SK-N-SH treated with all-trans-retinoic acid at 6 μM for 48 hours (cell line): Measurements from ENCODE around the gene CRYBA4.

ENCODE experiments used
- ATAC-seq: fragments of 200-7000 bp; cut with Tn5 transposase; 3 replicates; pipeline ENCODE4 v1.9.1; 2020; ENCODE audit warnings: mild to moderate bottlenecking, moderate library complexity
- ARNTL ChIP-seq: fragments of 450-650 bp; formaldehyde crosslinking; IDR thresholded peaks from 2 replicates; pipeline ENCODE4 v1.5.0; 2020; ENCODE audit warnings: low read depth, mild to moderate bottlenecking, moderate library complexity, borderline replicate concordance
- BACH2 ChIP-seq: fragments of 250-450 bp; sonication (Bioruptor Pico); IDR thresholded peaks from 2 replicates; pipeline ENCODE4 v1.9.0; 2021; ENCODE audit warnings: mild to moderate bottlenecking, borderline replicate concordance
- CREB5 ChIP-seq: fragments of 250-450 bp; sonication (Bioruptor Pico); IDR thresholded peaks from 2 replicates; pipeline ENCODE4 v1.5.1; 2020; ENCODE audit warnings: low read depth, mild to moderate bottlenecking, moderate library complexity
- CSDC2 ChIP-seq: fragments of 250-450 bp; sonication (Bioruptor Pico); IDR thresholded peaks from 2 replicates; pipeline ENCODE4 v1.5.0; 2020; ENCODE audit warnings: mild to moderate bottlenecking, moderate library complexity
- CSRNP3 ChIP-seq: fragments of 250-450 bp; sonication (Bioruptor Pico); IDR thresholded peaks from 2 replicates; pipeline ENCODE4 v1.5.1; 2021; ENCODE audit warnings: mild to moderate bottlenecking, moderate library complexity
- ESRRG ChIP-seq: fragments of 250-450 bp; sonication (Bioruptor Pico); IDR thresholded peaks from 2 replicates; pipeline ENCODE4 v1.6.1; 2021; ENCODE audit warnings: mild to moderate bottlenecking
- GLIS3 ChIP-seq: fragments of 250-450 bp; sonication (Bioruptor Pico); IDR thresholded peaks from 2 replicates; pipeline ENCODE4 v1.5.0; 2020; ENCODE audit warnings: mild to moderate bottlenecking, moderate library complexity
- ISL1 ChIP-seq: fragments of 250-450 bp; sonication (Bioruptor Pico); IDR thresholded peaks from 2 replicates; pipeline ENCODE4 v2.1.2; 2022; ENCODE audit warnings: mild to moderate bottlenecking, moderate library complexity
- OSR1 ChIP-seq: fragments of 250-450 bp; sonication (Bioruptor Pico); IDR thresholded peaks from 2 replicates; pipeline ENCODE4 v1.8.0; 2022; ENCODE audit warnings: moderate library complexity, mild to moderate bottlenecking, inconsistent platforms
- PATZ1 ChIP-seq: fragments of 250-450 bp; sonication (Bioruptor Pico); IDR thresholded peaks from 2 replicates; pipeline ENCODE4 v1.8.0; 2020; ENCODE audit warnings: mild to moderate bottlenecking, moderate library complexity, borderline replicate concordance
- POU6F1 ChIP-seq: fragments of 250-450 bp; sonication (Bioruptor Pico); IDR thresholded peaks from 2 replicates; pipeline ENCODE4 v1.8.0; 2021; ENCODE audit warnings: low read depth, mild to moderate bottlenecking, moderate library complexity, borderline replicate concordance
- PPARA ChIP-seq: fragments of 250-450 bp; sonication (Bioruptor Pico); IDR thresholded peaks from 2 replicates; pipeline ENCODE4 v1.5.0; 2020; ENCODE audit warnings: mild to moderate bottlenecking, borderline replicate concordance
- RARB ChIP-seq: fragments of 250-450 bp; sonication (Bioruptor Pico); IDR thresholded peaks from 2 replicates; pipeline ENCODE4 v1.8.0; 2021; ENCODE audit warnings: mild to moderate bottlenecking, moderate library complexity
- SNAI2 ChIP-seq: fragments of 250-450 bp; sonication (Bioruptor Pico); IDR thresholded peaks from 2 replicates; pipeline ENCODE4 v1.5.0; 2020; ENCODE audit warnings: mild to moderate bottlenecking, moderate library complexity
- TCF4 ChIP-seq: fragments of 250-450 bp; sonication (Bioruptor Pico); IDR thresholded peaks from 2 replicates; pipeline ENCODE4 v1.8.0; 2021; ENCODE audit warnings: mild to moderate bottlenecking, moderate library complexity, borderline replicate concordance
- TOX ChIP-seq: fragments of 250-450 bp; sonication (Bioruptor Pico); IDR thresholded peaks from 2 replicates; pipeline ENCODE4 v1.8.0; 2021; ENCODE audit warnings: mild to moderate bottlenecking, moderate library complexity, borderline replicate concordance
- TSHZ2 ChIP-seq: fragments of 250-450 bp; sonication (Bioruptor Pico); IDR thresholded peaks from 2 replicates; pipeline ENCODE4 v1.5.0; 2020; ENCODE audit warnings: mild to moderate bottlenecking, moderate library complexity
- ZC3H10 ChIP-seq: fragments of 250-450 bp; sonication (Bioruptor Pico); IDR thresholded peaks from 2 replicates; pipeline ENCODE4 v1.5.1; 2021; ENCODE audit warnings: mild to moderate bottlenecking, moderate library complexity
- ZFP3 ChIP-seq: fragments of 250-450 bp; sonication (Bioruptor Pico); IDR thresholded peaks from 2 replicates; pipeline ENCODE4 v1.5.0; 2020; ENCODE audit warnings: mild to moderate bottlenecking, moderate library complexity
- ZFP30 ChIP-seq: fragments of 450-650 bp; formaldehyde crosslinking; IDR thresholded peaks from 2 replicates; pipeline ENCODE4 v1.5.0; 2022; ENCODE audit warnings: mild to moderate bottlenecking, moderate library complexity
- ZNF565 ChIP-seq: fragments of 450-650 bp; formaldehyde crosslinking; conservative IDR thresholded peaks from 2 replicates; pipeline ENCODE4 v1.5.0; 2020; ENCODE audit warnings: low read depth, mild to moderate bottlenecking, moderate library complexity
- ZNF70 ChIP-seq: fragments of 450-650 bp; formaldehyde crosslinking; IDR thresholded peaks from 2 replicates; pipeline ENCODE4 v1.5.0; 2020; ENCODE audit warnings: mild to moderate bottlenecking, moderate library complexity
- ZNF8 ChIP-seq: fragments of 450-650 bp; formaldehyde crosslinking; IDR thresholded peaks from 2 replicates; pipeline ENCODE4 v1.5.0; 2020; ENCODE audit warnings: mild to moderate bottlenecking, moderate library complexity

Gene CRYBA4

GRCh38 chr22:26601726-26602125 lies 20.0 kb upstream of the CRYBA4 start:
- ATAC-seq = no peak
- TF ChIP-seq CSDC2 (CRISPR knock-in tag) (no peak), OSR1 (no peak), TOX (CRISPR knock-in tag) (no peak), ZFP30 (CRISPR knock-in tag) (no peak), ZNF565 (CRISPR knock-in tag) (no peak), CREB5 (CRISPR knock-in tag) (no peak), ZC3H10 (no peak), ISL1 (CRISPR knock-in tag) (no peak), ZNF8 (CRISPR knock-in tag) (no peak), SNAI2 (no peak), BACH2 (no peak), PATZ1 (CRISPR knock-in tag) (no peak), CSRNP3 (no peak), ZFP3 (CRISPR knock-in tag) (no peak), ESRRG (CRISPR knock-in tag) (no peak), TSHZ2 (no peak), ZNF70 (CRISPR knock-in tag) (no peak)

GRCh38 chr22:26602127-26602526 lies 19.6 kb upstream of the CRYBA4 start:
- TF ChIP-seq GLIS3 (CRISPR knock-in tag) (no peak), OSR1 (no peak), ZNF8 (CRISPR knock-in tag) (no peak), TCF4 (CRISPR knock-in tag) (no peak), ESRRG (CRISPR knock-in tag) (no peak), ISL1 (CRISPR knock-in tag) (no peak), RARB (no peak), TOX (CRISPR knock-in tag) (no peak), CREB5 (CRISPR knock-in tag) (no peak), ZFP30 (CRISPR knock-in tag) (no peak), CSDC2 (CRISPR knock-in tag) (no peak), ARNTL (CRISPR knock-in tag) (no peak), ZNF565 (CRISPR knock-in tag) (no peak), ZC3H10 (no peak), SNAI2 (no peak), PPARA (CRISPR knock-in tag) (no peak), CSRNP3 (no peak), POU6F1 (no peak), ZNF70 (CRISPR knock-in tag) (no peak), BACH2 (no peak)
- ATAC-seq = no peak
